Activated gamma-delta T cell treated with Interleukin-2 at 50 U/mL for 16 hours (primary cell): ENCODE results near the gene KMT2E.
"Not testable (repeated sequence)": the region's sequence is repeated elsewhere in the genome, so short reads cannot be mapped to it uniquely, and the experiment has no call there.

Experiments used
- DNase-seq: peaks from one replicate; pipeline ENCODE4 v3.0.0-alpha.2; 2020

Gene KMT2E, protein sequence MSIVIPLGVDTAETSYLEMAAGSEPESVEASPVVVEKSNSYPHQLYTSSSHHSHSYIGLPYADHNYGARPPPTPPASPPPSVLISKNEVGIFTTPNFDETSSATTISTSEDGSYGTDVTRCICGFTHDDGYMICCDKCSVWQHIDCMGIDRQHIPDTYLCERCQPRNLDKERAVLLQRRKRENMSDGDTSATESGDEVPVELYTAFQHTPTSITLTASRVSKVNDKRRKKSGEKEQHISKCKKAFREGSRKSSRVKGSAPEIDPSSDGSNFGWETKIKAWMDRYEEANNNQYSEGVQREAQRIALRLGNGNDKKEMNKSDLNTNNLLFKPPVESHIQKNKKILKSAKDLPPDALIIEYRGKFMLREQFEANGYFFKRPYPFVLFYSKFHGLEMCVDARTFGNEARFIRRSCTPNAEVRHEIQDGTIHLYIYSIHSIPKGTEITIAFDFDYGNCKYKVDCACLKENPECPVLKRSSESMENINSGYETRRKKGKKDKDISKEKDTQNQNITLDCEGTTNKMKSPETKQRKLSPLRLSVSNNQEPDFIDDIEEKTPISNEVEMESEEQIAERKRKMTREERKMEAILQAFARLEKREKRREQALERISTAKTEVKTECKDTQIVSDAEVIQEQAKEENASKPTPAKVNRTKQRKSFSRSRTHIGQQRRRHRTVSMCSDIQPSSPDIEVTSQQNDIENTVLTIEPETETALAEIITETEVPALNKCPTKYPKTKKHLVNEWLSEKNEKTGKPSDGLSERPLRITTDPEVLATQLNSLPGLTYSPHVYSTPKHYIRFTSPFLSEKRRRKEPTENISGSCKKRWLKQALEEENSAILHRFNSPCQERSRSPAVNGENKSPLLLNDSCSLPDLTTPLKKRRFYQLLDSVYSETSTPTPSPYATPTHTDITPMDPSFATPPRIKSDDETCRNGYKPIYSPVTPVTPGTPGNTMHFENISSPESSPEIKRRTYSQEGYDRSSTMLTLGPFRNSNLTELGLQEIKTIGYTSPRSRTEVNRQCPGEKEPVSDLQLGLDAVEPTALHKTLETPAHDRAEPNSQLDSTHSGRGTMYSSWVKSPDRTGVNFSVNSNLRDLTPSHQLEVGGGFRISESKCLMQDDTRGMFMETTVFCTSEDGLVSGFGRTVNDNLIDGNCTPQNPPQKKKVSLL (N-terminal part only)

GRCh38 chr7:105013816-105014692 lies at the start of gene KMT2E:
KMT2E (plus strand) TSS chr7:105014205; CDS start chr7:105040953, 26,748 bp downstream.
- DNase-seq: peak; percentile 92

DNA sequence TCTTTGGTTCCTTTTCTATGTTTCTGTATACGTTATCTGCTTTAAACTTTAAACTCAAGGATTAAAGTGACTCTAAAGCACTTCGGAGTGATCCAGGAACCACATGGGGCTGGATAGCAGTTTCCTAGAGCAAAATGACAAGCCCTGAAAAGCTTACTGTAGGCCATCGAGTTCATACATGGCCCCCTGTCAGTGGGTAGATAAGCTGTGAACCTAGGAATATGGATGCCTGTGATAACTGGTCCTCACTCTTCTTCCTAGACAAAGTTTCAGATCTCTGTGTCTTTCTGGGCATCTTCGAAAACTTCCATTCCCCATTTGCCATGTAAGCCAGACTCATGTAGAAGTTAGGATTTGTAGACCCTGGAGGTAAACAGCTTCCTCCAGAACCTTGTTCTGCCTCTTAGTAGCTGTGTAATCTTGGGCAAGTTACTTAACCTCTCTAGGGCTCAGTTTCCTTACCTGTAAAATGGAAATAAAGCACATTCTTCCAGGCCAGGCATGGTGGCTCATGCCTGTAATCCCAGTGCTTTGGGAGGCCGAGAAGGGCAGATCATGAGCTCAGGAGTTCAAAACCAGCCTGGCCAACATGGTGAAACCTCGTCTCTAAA lies 49.3 kb upstream of the KMT2E start:
- no peak for DNase-seq

DNA sequence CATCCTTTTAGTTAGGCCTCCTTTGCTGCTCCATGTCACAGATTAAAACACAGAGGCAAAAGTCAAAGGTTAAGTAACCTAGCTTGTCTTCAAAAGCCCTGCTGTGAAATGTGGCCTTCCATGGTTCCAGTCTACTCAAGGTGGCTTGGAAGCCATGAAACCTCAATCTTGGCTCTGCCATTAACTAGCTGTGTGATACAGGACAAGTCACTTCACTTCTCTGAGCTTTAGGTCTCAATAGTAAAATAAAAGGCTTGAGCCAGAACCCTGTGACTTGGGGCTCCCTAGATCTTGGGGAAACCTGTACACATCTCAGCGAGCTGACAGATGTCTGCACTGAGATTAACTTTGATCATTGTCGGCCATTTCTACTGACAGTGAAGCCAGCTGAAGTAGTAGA lies 48.0 kb upstream of the KMT2E start:
- DNase-seq: no peak

DNA sequence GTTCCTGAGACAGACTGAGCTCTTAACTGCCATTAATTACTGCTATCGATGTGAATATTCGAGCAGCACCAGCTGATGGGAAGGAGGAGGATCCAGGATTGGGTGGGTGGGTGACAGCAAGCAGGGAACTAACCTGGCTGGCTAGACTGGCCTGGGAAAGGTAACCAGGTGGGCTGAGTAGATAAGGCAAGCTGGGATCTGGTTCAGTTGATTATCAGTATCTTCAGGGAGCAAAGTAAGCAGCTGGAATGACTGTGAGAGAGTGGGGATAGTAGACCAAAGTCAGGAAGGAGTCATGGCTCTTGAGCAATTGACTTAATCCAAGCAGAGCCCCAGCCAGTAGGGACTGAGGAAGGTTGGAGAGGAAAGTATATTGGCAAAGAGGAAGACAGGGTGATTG lies 46.9 kb upstream of the KMT2E start:
- DNase-seq: no peak

- no peak for DNase-seq
These were observed 46.4 kb upstream of the KMT2E start for GRCh38 chr7:104967595-104967994.

DNA sequence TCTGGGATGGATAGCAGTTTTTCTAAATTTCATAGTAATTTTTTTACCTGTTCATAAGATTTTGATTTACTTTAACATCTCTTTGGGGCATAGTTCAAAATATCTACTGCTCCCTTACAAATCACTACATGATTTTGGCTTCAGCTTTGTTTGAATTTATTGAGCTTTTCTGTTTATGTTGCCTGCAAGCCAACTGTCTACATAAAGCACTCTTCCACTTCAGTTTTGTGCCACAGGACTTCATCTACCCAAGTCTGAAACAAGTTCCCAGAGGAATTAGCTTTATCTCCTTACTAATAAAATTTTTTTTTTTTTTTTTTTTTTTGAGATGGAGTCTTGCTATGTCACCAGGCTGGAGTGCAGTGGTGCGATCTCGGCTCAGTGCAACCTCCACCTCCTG lies 45.4 kb upstream of the KMT2E start:
- DNase-seq: no peak

DNA sequence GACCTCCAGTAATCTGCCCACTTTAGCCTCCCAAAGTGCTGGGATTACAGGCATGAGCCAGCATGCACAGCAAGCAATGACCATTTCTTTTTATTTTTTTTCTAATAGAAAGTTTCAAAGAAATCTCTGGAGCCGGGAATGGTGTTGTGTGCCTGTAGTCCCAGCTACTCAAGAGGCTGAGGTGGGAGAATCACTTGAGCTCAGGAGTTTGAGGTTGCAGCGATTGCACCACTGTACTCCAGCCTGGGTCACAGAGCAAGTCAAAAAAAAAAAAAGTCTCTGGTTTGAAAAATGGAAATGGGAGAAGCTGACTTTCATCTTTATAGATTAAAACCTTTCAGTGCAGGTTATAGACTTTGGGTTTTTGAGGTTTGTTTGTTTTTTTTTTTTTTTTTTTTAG lies 44.8 kb upstream of the KMT2E start:
- DNase-seq: no peak

GRCh38 chr7:104971290-104972071 lies 42.5 kb upstream of the KMT2E start:
- no peak for DNase-seq

- DNase-seq: no peak
These were observed 41.5 kb upstream of the KMT2E start for GRCh38 chr7:104972500-104972899.

GRCh38 chr7:104973227-104973626 lies 40.8 kb upstream of the KMT2E start:
- DNase-seq: no peak

DNA sequence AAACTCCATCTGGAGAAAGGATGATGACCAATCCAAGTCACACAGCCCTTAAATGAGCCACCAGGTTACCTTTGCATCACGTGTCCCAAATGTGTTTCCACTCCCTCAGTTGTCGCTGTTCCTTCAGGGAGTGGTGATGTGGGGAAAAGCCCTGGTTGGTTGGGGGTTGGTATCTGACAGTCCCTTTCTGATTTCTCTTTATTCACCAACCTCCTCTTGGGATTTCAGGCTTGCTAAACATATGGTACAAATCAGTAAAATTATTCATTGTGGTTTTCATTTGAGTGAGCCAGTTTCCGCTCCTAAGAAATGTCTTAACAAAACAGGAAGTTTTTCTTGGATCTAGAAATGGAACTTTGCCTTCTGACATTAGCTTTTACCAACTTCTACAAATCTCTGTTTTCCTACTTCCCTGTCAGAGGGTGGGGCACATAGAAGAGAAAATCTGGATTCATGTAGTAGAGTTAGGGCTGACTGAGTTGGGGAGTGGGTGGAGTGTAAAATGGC lies 40.0 kb upstream of the KMT2E start:
- no peak for DNase-seq

DNA sequence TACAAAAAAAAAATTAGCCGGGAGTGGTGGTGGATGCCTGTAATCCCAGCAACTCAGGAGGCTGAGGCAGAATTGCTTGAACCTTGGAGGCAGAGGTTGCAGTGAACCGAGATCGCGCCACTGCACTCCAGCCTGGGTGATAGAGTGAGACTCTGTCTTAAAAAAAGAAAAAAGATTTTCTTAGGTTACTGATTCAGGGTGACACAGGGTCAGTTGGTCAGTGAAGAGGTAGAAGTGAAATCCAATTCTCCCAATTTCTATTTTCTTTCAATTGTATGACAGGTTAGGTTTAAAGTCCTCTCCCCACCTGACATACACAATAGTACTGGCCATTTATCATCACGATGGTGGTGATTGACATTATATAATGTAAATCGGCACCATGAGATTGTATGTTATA lies 38.5 kb upstream of the KMT2E start:
- not testable (repeated sequence) for DNase-seq

GRCh38 chr7:104976966-104977636 lies 36.9 kb upstream of the KMT2E start:
- DNase-seq: no peak

DNA sequence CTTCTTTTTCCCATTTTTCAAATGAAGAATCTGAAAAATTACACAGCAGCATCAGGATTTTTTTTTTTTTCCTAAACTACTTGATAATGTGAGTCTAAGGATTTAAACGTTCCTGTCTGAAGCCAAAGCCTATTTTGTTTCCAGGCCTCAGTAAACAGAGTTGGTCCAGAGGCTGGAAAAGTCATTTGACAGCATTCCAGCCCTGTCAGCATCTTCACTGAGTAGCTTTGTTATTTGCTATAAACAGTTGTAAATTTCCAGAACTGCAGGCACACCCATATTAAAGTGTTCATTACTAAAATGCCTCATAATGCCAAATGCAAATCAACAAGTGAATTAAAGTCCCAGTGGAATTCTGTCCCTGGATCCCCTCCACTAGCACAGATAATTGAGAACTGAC lies 35.5 kb upstream of the KMT2E start:
- no peak for DNase-seq

DNA sequence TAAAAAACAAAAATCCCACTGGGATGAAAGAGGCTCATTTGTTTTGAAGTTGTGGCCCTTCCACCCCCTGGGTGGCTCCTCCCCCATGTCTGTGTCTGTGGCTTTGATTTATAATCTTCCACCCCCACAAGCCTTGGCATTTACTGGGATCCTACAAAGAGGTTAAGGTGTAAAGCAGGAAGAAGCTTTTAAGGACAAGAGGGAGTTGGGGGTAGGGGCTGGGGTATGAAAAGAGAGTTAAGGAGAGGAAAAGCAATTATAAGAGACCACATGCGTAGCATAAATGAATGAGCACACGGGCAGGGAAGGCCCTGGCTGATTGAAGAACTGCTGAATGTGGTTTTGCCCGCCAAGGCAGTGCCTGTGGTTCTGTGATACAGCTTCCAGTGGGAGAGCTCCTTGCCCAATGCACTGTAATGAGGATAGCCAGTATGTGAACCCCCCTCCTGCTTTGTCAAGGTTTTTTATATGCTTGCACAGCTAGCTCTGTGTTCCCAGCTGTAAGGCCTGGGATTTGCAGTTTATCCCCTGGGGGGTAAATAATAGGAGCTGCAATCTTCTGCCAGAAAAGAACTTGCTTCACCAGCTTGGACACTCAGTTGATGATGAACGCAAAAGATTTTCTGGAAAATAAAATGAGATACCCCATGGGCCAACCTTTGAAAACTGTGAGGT lies 34.7 kb upstream of the KMT2E start:
- no peak for DNase-seq

GRCh38 chr7:104980440-104980839 lies 33.6 kb upstream of the KMT2E start:
- DNase-seq: no peak

- DNase-seq: no peak
These were observed 32.9 kb upstream of the KMT2E start for GRCh38 chr7:104980841-104981671.

- no peak for DNase-seq
These were observed 32.4 kb upstream of the KMT2E start for GRCh38 chr7:104981672-104982037.
